DMS 273 treated with DMSO at 0.1 percent for 48 hours (cell line): ENCODE data around the gene RGPD8.
"Not testable (repeated sequence)": the region's sequence is repeated elsewhere in the genome, so short reads cannot be mapped to it uniquely, and the experiment has no call there.

Experiments
- DNase-seq: peaks from one replicate; lab custom pipeline; 2025; lab: John Stamatoyannopoulos, UW

RGPD8 gene

DNA sequence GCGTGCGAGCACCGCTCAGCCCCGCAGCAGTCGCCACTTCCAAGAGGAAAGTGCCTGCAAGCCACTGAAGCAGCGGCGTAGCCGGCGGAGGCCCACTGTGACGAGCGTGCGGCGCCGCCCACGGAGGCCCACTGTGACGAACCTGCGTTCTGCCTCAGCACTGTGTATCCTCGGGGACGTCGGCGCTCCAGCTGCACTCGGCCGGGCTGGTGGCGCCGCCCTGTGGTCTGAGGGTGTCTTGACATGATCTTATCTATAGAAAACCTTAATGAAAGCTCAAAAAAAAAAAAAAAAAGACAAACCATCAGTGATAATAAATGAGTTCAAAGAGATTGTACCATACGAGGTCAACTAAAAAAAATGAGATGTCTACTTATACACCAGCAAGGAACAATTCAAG lies at the start of gene RGPD8:
Gene RGPD8, minus strand, starts transcription at position 166 of the 400 bp plus-strand sequence. CDS start 192 bp downstream, outside the sequence.
- DNase-seq: not testable (repeated sequence)

DNA sequence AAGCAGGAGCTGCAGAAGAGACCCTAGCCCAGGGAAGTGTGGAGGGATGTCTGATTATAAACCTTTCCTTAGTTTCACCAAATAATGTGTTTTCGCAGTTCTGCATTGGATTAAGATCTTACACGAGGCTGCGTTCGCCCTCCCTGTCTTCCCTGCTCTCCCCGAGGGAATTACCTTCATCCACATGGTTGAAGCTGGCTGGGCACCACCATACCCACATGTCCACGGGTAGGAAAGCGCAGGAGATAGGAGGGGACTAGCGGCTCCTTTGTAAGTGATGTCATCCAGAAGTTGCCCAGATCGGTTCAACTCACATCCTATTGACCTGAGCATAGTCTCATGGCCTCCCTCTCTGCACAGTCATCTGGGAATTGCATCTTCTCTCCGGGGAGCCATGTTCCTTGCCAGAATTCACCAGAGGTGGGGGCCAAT lies 49.6 kb upstream of the RGPD8 start:
- DNase-seq: no peak

DNA sequence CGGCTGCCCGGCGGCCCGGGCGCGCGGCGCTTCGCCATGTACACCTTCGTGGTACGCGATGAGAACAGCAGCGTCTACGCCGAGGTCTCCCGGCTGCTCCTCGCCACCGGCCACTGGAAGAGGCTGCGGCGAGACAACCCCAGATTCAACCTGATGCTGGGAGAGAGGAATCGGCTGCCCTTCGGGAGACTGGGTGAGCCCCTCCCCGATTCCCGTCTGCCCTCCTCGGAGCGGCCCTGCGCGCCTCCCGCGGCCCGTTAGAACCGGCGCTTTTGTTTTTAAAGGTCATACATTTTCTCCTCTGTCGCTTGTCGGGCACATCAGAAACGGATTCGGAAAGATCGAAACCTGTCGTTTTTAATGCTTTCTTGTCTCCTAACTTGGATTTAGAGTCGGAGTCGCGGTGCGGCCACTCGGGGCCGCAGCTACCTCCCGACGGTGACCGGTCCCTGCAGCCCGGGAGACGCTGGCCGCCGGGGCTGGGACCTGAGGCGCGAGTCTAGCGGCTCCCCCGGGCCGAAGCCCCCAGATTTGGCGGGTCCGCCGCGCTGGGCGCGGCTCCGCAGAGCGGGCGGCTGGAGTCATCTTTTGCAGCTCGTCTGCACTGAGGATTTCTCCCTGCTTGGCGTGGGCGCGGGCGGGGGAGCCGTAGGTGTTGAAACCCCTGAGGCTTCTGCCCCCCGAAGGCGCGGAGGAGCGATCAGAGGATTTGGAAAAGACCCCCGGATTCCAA lies 49.0 kb upstream of the RGPD8 start:
- DNase-seq: peak; percentile 10

DNA sequence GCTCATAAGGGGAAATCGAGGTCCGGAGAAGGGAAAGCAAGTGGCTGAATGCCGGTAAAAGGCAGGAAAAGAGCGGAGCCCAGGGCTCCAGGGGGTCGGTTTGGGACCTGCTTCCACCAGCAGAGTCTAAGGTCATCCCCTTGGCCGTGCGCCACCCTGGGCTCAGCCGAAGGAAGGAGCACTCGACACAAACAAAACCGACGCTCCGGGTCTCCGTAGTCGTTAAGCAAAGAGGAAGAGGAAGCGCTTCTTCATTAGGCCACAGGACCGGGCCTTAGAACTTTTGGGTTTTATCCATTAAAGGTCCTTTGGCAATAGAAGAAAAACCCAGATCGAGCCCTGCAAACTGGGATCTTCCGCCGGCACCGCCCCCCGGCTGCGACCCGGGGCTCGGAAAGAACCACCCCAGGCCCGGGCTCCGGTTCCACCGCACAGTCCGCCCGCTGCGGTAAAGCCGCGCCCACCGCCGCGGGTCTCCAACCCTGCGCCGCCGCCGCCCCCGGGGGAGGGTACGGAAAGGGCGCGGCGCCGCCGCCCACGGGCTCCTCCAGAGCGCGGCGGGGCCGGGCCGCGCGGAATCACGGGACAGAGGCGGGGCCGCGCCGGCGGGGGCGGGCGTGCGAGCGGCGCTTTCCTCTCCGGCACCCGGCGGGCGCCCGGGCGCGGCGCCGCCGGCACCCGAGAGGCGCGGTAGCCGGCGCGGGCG lies 48.2 kb upstream of the RGPD8 start, which contains the start of gene TTL:
Gene TTL, plus strand, starts transcription at position 629 of the 706 bp plus-strand sequence. CDS start 189 bp downstream, outside the sequence.
- peak; percentile 37 for DNase-seq

DNA sequence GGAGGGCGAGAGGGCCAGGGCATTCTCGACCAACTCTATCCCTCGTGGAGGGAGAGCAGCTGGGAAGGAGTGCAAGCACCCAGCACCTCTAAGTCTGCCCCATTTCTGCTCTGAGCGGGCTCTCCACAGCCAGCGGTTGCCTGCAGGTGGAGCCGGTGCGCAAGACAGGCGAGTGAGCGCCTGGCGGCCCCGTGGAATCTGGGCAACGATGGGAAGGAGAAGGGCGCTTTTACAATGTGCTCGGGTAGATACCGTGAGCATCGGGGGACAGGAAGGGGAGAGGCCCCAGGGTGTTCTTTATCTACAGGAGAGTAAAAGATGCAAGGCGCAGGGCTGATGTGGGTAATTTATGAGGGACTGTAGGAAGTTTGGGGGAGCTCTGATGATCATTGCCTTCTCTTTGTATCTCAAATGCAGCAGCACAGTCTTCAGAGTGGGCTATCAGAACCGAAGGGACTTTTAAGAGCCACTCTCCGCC lies 47.6 kb upstream of the RGPD8 start:
- DNase-seq: peak; percentile 67

DNA sequence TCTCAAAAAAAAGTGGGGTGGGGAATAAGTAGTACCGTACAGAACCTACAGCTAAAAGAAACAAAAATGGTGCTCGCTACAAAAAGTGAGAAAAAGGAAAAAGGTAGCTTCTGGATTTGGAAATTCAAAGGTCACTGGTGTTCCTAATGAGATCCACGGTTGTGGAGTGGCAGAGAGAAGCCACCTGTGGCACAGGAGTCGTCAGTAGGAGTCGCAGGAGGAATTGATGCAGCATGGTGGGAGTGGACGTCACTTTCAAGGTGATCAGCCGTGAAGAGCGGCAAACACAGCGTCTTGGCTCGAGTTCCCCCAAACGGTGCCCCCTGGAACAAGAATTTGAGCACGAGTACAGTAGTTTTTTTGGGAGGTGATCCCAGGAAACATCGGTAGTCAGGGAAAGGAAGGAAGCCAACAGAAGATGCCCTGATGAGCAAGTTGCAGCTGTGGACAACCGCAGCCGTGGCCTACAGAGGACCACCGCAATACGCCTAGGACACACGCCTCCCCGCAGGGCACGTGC lies 47.1 kb upstream of the RGPD8 start:
- no peak for DNase-seq

DNA sequence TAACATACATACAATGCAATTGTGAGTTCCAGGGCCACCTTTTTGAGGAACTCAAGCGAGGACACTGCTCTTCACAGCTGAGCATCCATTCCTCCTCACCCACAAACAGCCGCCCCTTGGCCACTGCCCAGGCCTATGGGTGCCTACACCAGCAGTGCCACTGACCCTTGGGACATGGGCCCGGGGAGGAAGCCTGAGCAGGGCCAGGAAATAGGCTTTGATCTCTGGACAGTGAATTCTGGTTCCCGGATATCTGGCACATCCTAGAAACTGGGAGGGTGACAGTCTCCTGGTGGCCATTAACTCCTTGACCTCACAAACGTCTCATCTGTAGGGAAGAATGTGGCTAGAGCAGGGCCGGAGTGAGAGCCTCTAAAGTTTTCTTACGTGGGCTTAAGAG lies 43.0 kb upstream of the RGPD8 start:
- no peak for DNase-seq

DNA sequence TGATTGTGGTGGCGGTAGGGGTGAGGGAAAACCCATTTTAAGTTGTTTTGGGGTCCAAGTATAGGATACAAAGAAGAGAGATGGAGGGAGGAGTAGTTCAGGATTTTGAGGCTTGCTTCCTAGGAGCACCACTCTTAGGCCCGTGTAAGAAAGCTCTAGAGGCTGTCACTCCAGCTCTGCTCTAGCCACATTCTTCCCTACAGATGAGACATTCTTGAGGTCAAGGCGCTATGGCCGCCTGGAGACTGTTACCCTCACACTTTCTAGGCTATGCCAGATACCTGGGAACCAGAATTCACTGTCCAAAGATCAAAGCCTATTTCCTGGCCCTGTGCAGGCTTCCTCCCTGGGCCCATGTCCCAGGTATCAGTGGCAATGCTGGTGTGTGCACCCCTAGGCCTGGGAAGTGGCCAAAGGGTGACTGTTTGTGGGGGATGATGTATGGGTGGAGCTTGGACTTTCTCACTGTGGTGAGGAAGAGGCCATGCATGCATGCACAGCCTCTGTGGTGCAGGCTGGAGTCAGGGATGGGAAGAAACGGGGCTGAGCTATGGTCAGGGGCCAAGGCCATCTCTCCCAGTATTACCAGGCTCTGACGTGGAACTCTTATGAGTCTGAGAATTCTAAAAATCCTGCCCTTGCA lies 41.5 kb upstream of the RGPD8 start:
- no peak for DNase-seq

DNA sequence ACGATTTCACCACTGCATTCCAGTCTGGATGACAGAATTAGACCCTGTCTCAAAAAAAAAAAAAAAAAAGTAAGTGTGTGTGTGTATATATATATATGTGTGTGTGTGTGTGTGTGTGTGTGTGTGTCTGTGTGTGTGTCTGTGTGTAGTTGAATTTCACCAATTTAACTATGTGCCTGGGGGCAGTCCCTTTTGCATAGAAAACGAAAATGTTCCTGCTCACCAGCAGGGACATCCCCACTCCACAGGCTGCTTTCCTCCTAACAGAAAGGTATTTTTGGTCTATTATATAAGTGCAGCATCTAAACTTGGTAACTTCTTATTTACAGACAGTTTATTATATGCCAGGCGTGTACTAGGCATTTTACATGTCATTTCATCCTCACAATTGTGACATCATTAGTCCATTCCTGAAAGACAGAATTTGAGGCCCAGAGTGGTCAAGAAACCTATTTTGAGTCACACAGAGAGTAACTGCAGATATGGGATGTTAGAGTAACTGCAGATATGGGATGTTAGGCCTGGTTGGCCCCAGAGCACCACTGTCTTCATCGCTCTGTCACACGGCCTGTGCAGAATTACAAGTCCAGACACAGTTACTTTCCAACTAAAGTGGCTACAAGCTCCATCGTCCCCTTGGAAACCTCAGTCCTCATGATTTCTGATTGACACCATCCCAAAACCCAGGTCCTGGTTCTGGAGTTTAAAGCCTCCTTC lies 39.3 kb upstream of the RGPD8 start:
- no peak for DNase-seq

DNA sequence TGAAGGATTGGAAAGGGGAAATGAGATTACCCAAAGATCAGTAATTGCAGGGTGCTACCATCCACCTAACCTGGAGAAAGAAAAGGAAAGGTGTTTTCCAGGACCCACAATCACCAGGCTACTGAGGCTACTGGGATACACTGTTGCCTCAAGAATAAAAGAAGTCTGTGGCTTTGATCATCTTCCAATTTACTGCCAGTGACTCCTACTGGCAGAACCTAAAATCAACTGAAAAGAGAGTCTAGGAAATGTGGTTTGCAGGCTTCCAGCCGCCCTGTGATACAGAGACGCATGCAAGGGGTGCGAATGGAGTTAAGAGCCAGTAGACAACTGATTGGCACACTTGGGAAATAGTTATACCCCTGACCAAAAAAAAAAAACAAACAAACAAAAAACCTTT lies 31.9 kb upstream of the RGPD8 start:
- no peak for DNase-seq

DNA sequence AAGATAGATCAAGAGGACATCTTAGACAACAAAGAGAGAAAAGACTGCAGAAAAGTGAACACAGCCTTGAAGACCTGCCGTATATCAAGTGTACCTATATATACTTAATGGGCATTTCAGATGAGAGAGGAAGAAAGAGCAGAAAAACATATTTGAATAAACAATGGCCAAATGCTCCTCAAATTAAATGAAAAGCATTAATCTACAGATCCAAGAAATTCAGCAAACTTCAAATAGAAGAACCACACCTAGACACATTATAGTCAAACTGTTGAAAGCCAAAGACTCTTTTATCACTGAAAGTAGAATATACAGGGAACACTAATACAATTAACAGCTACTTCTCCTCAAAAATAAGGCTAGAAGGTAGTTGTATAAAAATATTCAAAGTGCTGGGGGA lies 29.8 kb upstream of the RGPD8 start:
- DNase-seq: no peak

DNA sequence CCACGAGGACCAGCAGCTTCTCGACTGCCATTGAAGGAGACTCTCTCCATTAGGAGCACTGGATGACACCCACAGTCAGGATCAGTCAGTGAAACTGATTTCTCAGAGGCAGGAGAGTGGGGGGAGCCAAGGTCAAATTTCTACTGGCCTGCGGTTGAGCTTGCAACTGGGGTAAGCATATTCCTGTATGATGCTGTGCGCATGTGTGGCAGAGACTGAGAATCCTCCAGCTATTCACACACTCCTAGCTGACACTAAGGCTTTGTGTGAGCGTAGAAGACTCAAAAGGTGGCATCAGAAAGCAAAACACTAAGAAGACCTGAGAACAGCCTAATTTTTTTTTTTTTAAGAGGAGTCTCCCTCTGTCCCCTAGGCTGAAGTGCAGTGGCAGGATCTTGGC lies 28.7 kb upstream of the RGPD8 start:
- DNase-seq: no peak

DNA sequence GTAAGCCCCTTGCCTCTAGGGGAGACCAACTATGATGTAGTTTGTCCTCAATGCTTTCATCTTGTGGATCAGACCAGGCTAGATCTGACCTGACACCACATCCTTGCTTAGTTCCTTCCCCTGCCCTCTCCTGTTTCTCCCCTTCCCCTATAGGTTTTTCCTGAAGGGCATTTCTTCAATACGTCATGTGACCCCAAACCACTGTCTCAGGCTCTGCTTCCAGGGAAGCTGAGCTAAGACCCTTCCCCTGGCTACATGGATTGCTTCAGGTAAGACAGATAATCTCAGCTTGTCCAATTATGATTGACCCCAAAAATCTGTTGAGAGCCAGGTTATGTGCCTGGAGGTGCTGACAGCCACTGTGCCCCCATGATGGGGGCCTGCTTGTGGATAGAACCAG lies 25.9 kb upstream of the RGPD8 start:
- DNase-seq: no peak

DNA sequence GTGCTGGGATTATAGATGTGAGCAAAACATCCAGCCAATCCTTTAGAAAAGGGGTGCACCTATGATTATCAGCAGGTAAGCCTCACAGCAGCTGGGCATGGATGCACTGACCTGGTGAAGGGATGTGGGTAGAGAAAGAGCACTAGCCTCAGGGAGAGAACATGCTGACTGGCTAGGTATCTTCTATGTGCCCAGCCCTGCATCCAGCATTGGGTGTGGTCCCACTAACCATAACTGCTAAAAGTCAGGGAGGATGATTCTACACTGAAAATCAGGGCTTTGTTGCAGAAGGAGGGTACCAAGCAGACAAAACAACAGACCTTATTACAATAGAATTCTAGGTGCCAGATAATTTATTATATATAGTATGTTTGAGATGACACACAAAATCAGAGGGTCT lies 21.1 kb upstream of the RGPD8 start:
- DNase-seq: no peak

DNA sequence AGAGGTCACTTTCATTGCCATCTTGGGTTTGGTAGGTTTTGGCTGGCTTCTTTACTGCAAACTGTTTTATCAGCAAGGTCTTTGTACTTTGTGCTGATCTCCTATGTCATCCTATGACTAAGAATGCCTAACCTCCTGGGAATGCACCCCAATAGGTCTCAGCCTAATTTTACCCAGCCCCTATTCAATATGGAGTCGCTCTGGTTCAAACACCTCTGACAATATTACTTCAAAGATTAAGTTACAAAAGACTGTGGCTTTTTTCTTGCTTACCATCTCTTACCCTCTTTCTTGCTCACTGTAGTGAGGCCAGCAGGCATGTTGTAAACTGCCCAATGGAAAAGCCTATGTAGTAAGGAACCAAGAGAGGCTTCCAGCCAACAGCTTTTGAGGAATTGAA lies 17.9 kb upstream of the RGPD8 start:
- DNase-seq: no peak

DNA sequence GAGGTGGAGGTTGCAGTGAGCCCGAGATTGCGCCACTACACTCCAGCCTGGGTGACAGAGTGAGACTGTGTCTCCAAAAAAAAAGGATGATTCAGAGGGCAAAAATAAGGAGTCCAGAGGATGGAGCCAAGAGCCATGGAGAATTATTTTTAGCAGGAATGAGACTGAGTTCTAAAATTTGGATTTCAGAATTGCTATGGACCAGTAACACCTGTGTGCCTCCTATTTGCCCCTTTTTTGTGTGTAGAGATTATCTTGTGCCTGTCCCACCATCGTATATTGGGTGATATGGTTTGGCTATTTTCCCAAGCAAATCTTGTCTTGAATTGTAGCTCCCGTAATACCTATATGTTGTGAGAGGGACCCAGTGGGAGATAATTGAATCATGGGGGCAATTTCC lies 16.4 kb upstream of the RGPD8 start:
- DNase-seq: no peak

DNA sequence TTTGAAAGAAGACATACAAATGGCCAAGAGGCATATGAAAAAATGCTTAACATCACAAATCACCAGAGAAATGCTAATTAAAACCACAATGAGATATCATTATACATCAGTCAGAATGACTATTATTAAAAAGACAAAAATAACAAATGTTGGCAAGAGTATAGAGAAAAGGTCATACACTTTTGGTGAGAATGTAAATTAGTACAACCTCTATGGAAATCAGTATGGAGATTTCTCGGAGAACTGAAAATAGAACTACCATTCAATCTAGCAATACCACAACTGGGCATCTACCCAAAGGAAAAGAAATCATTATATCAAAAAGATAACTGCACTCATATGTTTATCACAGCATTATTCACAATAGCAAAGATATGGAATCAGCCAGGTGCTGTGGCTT lies 10.8 kb upstream of the RGPD8 start:
- not testable (repeated sequence) for DNase-seq

DNA sequence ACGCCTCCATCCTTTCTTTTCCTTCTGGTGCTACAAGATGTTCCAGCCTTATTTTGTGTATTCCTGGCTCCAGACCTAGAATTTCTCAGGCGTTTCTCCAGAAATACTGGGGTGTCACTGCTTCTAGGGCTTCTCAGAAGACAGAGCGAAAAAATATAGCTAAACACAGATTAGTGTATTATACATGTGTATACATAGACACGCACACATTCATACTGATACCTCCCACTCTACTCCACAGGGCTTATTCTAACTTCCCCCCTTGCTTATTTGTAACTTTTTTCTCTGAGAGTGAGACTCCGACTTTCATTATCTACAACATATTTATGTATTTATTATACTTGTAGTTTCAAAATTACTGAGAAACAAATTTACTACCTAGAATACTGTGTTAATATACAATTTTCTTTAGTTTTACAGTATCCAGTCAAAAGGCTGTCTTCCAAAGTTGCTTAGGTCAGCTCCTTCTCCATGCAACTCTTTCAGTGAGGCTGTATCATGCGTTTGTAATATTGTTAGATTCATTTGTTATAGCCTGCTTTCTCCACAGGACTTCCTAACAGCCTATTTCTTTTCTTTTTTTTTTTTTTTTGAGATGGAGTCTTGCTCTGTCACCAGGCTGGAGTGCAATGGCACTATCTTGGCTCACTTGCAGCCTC lies 5.3 kb upstream of the RGPD8 start:
- DNase-seq: not testable (repeated sequence)

DNA sequence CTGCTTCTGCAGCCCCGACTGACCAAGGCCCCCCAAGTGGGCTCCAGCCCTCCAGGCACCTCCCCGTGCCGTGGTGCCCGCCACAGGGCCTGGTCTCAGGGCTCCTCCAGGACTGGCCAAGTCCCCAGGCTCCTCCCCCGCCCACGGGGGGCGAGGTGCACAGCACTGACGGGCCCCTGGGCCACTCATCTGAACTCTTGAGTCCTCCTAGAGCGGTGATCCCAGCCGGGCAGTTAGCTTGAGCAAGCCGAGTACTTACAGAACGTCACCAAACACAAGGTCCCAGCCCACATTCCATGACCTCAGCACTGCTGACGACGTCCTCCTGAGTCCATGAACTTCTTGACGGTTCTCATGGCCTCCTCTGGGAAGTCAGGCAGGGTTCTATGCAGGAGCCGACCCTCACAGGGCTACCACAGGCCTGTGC lies 4.0 kb upstream of the RGPD8 start:
- not testable (repeated sequence) for DNase-seq

DNA sequence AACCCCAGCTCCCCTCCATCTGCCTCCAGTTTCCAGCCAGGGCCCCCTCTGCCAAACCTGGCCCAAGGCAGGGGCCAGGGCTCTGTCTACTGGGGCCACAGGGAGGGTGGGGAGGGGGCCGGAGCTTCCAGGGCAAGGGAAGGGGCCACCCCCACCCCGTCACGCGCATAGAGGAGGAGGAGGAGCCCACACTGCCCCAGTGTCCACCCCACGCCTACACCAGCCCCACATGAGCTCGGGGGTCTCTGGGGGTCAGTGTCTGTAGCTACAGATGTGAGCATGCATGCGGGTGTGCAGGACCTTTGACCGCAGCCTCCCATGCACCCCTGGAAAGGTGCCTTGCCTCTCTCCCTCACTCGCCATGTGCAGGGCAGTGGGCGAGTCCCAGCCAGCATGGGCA lies 3.5 kb upstream of the RGPD8 start:
- DNase-seq: not testable (repeated sequence)

DNA sequence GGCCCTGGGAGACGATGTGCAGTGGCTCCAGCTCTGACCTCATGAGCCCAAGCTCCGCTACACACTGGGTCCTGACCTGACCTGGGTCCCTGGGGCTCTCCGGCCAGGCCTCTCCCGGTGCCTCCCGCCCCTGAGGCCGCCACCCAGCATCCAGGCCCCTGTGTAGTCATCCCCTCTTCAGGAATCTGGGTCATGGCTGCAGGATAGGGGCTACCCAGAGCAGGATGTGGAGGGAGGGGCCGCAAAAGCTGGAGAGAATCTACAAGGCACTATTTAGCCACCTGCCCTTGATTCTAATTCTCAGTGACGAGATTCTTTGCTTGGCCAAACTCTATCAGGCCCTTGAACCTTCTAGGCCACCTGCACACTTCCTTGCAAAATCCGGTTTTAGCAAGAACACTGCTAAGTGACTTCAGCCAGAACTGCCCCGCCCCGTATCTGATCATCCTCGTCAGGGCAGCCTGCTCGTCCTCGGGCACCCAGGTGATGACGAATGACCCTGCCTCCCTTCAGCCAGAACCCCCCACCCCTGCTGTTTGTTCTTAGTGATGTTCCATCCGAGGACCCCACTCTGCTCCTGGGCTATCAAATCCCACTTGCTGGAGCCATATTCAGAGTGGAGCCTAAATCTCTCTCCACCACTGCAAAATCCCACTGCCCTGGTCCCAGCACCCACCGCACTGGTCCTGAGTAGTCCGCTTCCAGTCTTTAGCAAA lies 2.4 kb upstream of the RGPD8 start:
- DNase-seq: not testable (repeated sequence)
